SK-N-SH treated with all-trans-retinoic acid at 6 μM for 48 hours (cell line): Measurements from ENCODE around the gene BAK1.

ENCODE experiments used
- ARNTL ChIP-seq: fragments of 450-650 bp; formaldehyde crosslinking; IDR thresholded peaks from 2 replicates; pipeline ENCODE4 v1.5.0; 2020; ENCODE audit warnings: low read depth, mild to moderate bottlenecking, moderate library complexity, borderline replicate concordance
- CSDC2 ChIP-seq: fragments of 250-450 bp; sonication (Bioruptor Pico); IDR thresholded peaks from 2 replicates; pipeline ENCODE4 v1.5.0; 2020; ENCODE audit warnings: mild to moderate bottlenecking, moderate library complexity
- PPARA ChIP-seq: fragments of 250-450 bp; sonication (Bioruptor Pico); IDR thresholded peaks from 2 replicates; pipeline ENCODE4 v1.5.0; 2020; ENCODE audit warnings: mild to moderate bottlenecking, borderline replicate concordance
- RARB ChIP-seq: fragments of 250-450 bp; sonication (Bioruptor Pico); IDR thresholded peaks from 2 replicates; pipeline ENCODE4 v1.8.0; 2021; ENCODE audit warnings: mild to moderate bottlenecking, moderate library complexity
- SNAI2 ChIP-seq: fragments of 250-450 bp; sonication (Bioruptor Pico); IDR thresholded peaks from 2 replicates; pipeline ENCODE4 v1.5.0; 2020; ENCODE audit warnings: mild to moderate bottlenecking, moderate library complexity
- TCF4 ChIP-seq: fragments of 250-450 bp; sonication (Bioruptor Pico); IDR thresholded peaks from 2 replicates; pipeline ENCODE4 v1.8.0; 2021; ENCODE audit warnings: mild to moderate bottlenecking, moderate library complexity, borderline replicate concordance
- TOX ChIP-seq: fragments of 250-450 bp; sonication (Bioruptor Pico); IDR thresholded peaks from 2 replicates; pipeline ENCODE4 v1.8.0; 2021; ENCODE audit warnings: mild to moderate bottlenecking, moderate library complexity, borderline replicate concordance
- ZFP30 ChIP-seq: fragments of 450-650 bp; formaldehyde crosslinking; IDR thresholded peaks from 2 replicates; pipeline ENCODE4 v1.5.0; 2022; ENCODE audit warnings: mild to moderate bottlenecking, moderate library complexity
- ZNF565 ChIP-seq: fragments of 450-650 bp; formaldehyde crosslinking; conservative IDR thresholded peaks from 2 replicates; pipeline ENCODE4 v1.5.0; 2020; ENCODE audit warnings: low read depth, mild to moderate bottlenecking, moderate library complexity
- ZNF8 ChIP-seq: fragments of 450-650 bp; formaldehyde crosslinking; IDR thresholded peaks from 2 replicates; pipeline ENCODE4 v1.5.0; 2020; ENCODE audit warnings: mild to moderate bottlenecking, moderate library complexity

DNA sequence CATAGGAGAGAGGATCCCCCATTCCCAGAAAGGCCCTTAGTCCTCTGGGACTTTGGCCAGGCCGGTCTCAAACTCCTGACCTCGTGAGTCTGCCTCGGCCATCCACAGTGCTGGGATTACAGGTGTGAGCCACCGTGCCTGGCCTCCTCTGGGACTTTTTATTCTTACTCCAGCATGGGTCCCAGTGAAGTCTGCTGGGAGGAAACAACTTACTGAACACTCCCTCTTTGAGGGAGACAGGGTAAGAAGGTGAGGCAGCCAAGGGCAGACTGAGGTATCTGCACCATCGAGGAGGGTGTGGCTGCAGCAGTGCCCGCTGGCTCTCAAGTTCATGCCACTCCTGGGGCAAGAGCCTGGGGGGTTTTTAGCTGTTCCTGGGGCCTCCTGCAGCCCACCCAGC is 2.4 kb downstream of the BAK1 start:
- TF ChIP-seq ARNTL, result no peak
- no peak for TF ChIP-seq ZNF565
- TF ChIP-seq RARB (CRISPR knock-in tag), result no peak
- TF ChIP-seq TOX (CRISPR knock-in tag), result no peak
- no peak for TF ChIP-seq ZFP30
- TF ChIP-seq SNAI2 (CRISPR knock-in tag), result no peak
- no peak for TF ChIP-seq TCF4 (CRISPR knock-in tag)
- no peak for TF ChIP-seq ZNF8 (CRISPR knock-in tag)
- no peak for TF ChIP-seq CSDC2
- TF ChIP-seq PPARA (CRISPR knock-in tag), result no peak
